Measurements from ENCODE around the gene FGFR2.

GRCh38 chr10:121490871-121491519, 107.2 kb downstream of the FGFR2 start:
- TF ChIP-seq POLR2A (IDR thresholded peaks at IDR 0.05) (no peak), CTCF (IDR thresholded peaks at IDR 0.05) (no peak)

Measured in tibial nerve (tissue), 3 donors.